ENCODE measurements around the gene EDC3.

DNA sequence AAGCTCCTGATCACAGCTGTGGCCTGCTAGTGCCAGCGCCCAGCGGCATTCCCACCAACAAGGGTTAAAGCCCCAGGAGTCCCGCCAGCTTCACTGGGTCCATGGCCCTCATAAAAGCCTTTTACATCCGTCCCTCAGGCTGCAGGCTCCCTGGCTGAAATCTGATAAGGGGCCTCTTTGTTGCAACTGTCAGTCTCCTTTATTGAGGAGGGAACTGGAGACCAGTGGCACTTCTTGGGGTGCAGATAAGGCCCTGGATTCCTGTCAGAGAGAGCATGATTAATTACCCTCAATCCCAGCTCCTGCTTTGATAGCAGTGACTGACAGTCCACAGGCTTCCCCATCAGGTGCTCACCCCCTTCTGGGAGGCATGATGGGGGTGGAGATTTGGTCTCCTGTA is 111.0 kb downstream of the EDC3 start:
- TF ChIP-seq, protein P1, sequence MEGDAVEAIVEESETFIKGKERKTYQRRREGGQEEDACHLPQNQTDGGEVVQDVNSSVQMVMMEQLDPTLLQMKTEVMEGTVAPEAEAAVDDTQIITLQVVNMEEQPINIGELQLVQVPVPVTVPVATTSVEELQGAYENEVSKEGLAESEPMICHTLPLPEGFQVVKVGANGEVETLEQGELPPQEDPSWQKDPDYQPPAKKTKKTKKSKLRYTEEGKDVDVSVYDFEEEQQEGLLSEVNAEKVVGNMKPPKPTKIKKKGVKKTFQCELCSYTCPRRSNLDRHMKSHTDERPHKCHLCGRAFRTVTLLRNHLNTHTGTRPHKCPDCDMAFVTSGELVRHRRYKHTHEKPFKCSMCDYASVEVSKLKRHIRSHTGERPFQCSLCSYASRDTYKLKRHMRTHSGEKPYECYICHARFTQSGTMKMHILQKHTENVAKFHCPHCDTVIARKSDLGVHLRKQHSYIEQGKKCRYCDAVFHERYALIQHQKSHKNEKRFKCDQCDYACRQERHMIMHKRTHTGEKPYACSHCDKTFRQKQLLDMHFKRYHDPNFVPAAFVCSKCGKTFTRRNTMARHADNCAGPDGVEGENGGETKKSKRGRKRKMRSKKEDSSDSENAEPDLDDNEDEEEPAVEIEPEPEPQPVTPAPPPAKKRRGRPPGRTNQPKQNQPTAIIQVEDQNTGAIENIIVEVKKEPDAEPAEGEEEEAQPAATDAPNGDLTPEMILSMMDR (IDR thresholded peaks at IDR 0.05 in 2 of 3, conservative IDR thresholded peaks at IDR 0.05 in 1 of 3; ENCODE audit: borderline replicate concordance in 1 of 3, insufficient read depth in 1 of 3, low read depth in 2 of 3, low read length in 2 of 3), result no peak
- TF ChIP-seq REST (IDR thresholded peaks at IDR 0.05; ENCODE audit: low read depth), result no peak
- TF ChIP-seq EZH2phosphoT487 (IDR thresholded peaks at IDR 0.05; ENCODE audit: borderline replicate concordance), result no peak
- no peak for TF ChIP-seq CEBPB (IDR thresholded peaks at IDR 0.05; ENCODE audit: low read depth)
- TF ChIP-seq MAX (IDR thresholded peaks at IDR 0.05), result no peak
- TF ChIP-seq POLR2AphosphoS5 (IDR thresholded peaks at IDR 0.05; ENCODE audit: low read depth, low read length), result no peak
